GM12873 (cell line): ENCODE data around the gene BMS1.

ENCODE experiments used
- CTCF ChIP-seq: IDR thresholded peaks from 2 replicates; pipeline ENCODE4 v1.5.1; 2012; ENCODE audit warnings: low read depth, mild to moderate bottlenecking, moderate library complexity, low read length, control low read depth; ENCODE audit not compliant: insufficient read depth; ENCODE audit errors: missing control alignments

BMS1 gene

GRCh38 chr10:42875388-42875755 is 92.8 kb downstream of the BMS1 start:
- no peak for TF ChIP-seq CTCF

- no peak for TF ChIP-seq CTCF
Measured at GRCh38 chr10:42875798-42876341, 93.3 kb downstream of the BMS1 start.

- TF ChIP-seq CTCF = no peak
Measured at GRCh38 chr10:42876476-42876875, 93.9 kb downstream of the BMS1 start.

- no peak for TF ChIP-seq CTCF
Measured at GRCh38 chr10:42876945-42877344, 94.3 kb downstream of the BMS1 start.

- no peak for TF ChIP-seq CTCF
Measured at GRCh38 chr10:42877496-42878030, 95.0 kb downstream of the BMS1 start.

GRCh38 chr10:42878134-42878820 is 95.7 kb downstream of the BMS1 start:
- TF ChIP-seq CTCF = no peak

GRCh38 chr10:42878821-42879195 is 96.2 kb downstream of the BMS1 start:
- no peak for TF ChIP-seq CTCF
